Left lung (tissue), 10 donors: ENCODE results near the gene RAB33A. TPM values are rescaled to one million over a fixed set of nuclear protein-coding genes. Genes with fewer than 3 reads are reported as not detected.
A peak's percentile ranks its signal among the peaks of the same experiment; 100 is the strongest.

Source experiments
- ATAC-seq: fragments of 200-7000 bp; cut with Tn5 transposase; one replicate; pipeline ENCODE4 v1.9.1; 2020; ENCODE audit warnings: moderate library complexity
- DNase-seq, 4 donors: peaks; one replicate each; pipeline ENCODE4 v3.0.0-alpha.2; 2013 to 2020
- H3K27ac ChIP-seq, 2 donors: fragments of 200-600 bp; sonication (generic) in 1 of 2; one replicate each; pipeline versions ENCODE4 v1.5.0 to v1.8.0; 2020 to 2021
- H3K27me3 ChIP-seq, 2 donors: fragments of 200-600 bp; sonication (generic) in 1 of 2; one replicate each; pipeline versions ENCODE4 v1.5.0 to v1.8.0; 2020 to 2021
- H3K36me3 ChIP-seq, 2 donors: fragments of 200-600 bp; sonication (generic) in 1 of 2; one replicate each; pipeline versions ENCODE4 v1.5.0 to v1.8.0; 2020 to 2021
- H3K4me1 ChIP-seq, 2 donors: fragments of 200-600 bp; one replicate each; pipeline ENCODE4 v1.8.0; 2021
- H3K4me3 ChIP-seq, 2 donors: fragments of 200-600 bp; sonication (generic) in 1 of 2; one replicate each; pipeline versions ENCODE4 v1.5.0 to v1.8.0; 2020 to 2021; ENCODE audit warnings: mild to moderate bottlenecking in 1 of 2
- H3K9me3 ChIP-seq, 2 donors: fragments of 200-600 bp; sonication (generic) in 1 of 2; one replicate each; pipeline versions ENCODE4 v1.5.0 to v1.8.0; 2020 to 2021
- intact Hi-C, 2 donors: fragments of 100-400 bp; cut with DNase I; formaldehyde crosslinking; loops; one replicate each; pipeline versions ENCODE4 v1.11.2 to v1.14.2; 2022
- polyA plus RNA-seq, 6 donors: library from polyadenylated mRNA; unstranded; fragments of 120-200 nt; gene quantifications; one replicate each; pipeline ENCODE4 v1.2.1, GENCODE V29; 2013; ENCODE audit not compliant: insufficient read length in 6 of 6
- total RNA-seq, 2 donors: library from RNA; stranded (reverse); fragmentation: NEBNext Ultra II Directional; extraction: Animal tissue kit (Norgen Biotek cat#: 25700); gene quantifications; one replicate each; pipeline ENCODE4 v1.2.1, GENCODE V29; 2021
- TF ChIP-seq, protein P1 (sequence below), 2 donors: fragments of 200-600 bp; sonication (generic) in 1 of 2; IDR thresholded peaks; one replicate each; pipeline versions ENCODE4 v1.5.0 to v1.8.0; 2021; ENCODE audit warnings: antibody characterized with exemption in 2 of 2
- donor health status: DM: no; HTN: yes; CAD: no.
- donor health status: DM: no; HTN: no; CAD: no.

RAB33A gene
- total and polyA plus RNA-seq, 8 donors: 0.44 to 1.4 (median 0.73) TPM

DNA sequence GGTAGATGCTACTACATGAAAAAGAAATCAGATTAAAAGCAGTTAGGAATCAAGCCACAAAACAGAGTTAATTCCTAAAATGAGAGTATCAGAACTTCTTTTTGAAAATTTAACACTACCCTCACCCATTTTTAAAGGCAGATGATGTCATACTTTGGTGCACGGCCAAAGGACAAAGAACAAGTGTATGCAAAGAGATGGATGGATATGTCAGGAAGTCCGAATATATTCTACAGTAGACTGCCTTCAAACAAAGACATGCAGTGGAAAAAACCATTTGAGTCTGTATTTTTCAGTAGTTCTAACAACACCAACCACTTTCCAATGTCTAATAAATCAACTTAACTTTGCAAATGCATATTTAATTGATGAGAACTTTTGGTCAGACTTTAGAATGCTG, 8.4 kb upstream of the RAB33A start:
- Histone ChIP-seq H3K36me3 (no peaks in the 10 kb centered on the region), H3K27ac (no peak overlapping the region), H3K27me3 (no peaks in the 10 kb centered on the region), H3K9me3 (no peaks in the 10 kb centered on the region), H3K4me3 (no peak overlapping the region), H3K4me1 (peaks cover 0 to 8% of the 10 kb centered on the region in 2 donors)
- intact Hi-C loops: no loop called here
- TF ChIP-seq, protein P1, sequence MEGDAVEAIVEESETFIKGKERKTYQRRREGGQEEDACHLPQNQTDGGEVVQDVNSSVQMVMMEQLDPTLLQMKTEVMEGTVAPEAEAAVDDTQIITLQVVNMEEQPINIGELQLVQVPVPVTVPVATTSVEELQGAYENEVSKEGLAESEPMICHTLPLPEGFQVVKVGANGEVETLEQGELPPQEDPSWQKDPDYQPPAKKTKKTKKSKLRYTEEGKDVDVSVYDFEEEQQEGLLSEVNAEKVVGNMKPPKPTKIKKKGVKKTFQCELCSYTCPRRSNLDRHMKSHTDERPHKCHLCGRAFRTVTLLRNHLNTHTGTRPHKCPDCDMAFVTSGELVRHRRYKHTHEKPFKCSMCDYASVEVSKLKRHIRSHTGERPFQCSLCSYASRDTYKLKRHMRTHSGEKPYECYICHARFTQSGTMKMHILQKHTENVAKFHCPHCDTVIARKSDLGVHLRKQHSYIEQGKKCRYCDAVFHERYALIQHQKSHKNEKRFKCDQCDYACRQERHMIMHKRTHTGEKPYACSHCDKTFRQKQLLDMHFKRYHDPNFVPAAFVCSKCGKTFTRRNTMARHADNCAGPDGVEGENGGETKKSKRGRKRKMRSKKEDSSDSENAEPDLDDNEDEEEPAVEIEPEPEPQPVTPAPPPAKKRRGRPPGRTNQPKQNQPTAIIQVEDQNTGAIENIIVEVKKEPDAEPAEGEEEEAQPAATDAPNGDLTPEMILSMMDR (IDR thresholded peaks at IDR 0.05): no peak
- DNase-seq (no peak), ATAC-seq (no peak)

DNA sequence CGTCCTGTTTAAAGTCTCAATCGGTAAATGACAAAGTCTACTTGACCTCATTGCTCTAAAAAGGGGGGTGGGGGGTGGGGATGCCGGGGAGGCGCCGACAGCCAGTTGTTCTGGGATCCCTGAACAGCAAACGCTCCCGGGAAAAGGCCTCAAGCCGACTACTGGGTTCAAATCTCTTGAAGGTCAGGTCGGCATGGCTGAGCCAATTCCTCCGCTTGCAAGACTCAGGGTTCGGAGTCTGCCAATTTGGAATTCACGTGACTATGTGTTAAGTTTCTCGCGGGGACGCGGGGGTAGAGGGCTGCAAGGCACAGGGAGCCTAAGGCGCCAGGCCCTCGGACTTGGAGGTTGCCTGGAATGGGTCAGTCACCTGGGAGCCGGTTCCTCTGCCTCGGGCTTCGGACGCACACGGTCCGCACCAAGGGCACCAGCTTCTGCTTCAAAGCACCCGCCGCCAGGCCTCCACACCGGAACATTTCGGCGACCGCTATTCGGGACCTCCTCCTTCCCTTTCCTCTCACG, 6.5 kb upstream of the RAB33A start:
- ATAC-seq (peak; percentile 53), DNase-seq (peak in 1 of 4 donors; percentile 26)
- TF ChIP-seq, protein P1 (IDR thresholded peaks at IDR 0.05): no peak
- peaks cover 0 to 8% of the 10 kb centered on the region in 2 donors for H3K4me1 ChIP-seq
- peak overlapping the region; percentile 36 to 58 for H3K4me3 ChIP-seq
- intact Hi-C loops: no loop called here
- H3K27me3 ChIP-seq: no peaks in the 10 kb centered on the region
- peak overlapping the region; percentile 90 to 91 for H3K27ac ChIP-seq
- H3K9me3 ChIP-seq: no peaks in the 10 kb centered on the region
- H3K36me3 ChIP-seq: no peaks in the 10 kb centered on the region

DNA sequence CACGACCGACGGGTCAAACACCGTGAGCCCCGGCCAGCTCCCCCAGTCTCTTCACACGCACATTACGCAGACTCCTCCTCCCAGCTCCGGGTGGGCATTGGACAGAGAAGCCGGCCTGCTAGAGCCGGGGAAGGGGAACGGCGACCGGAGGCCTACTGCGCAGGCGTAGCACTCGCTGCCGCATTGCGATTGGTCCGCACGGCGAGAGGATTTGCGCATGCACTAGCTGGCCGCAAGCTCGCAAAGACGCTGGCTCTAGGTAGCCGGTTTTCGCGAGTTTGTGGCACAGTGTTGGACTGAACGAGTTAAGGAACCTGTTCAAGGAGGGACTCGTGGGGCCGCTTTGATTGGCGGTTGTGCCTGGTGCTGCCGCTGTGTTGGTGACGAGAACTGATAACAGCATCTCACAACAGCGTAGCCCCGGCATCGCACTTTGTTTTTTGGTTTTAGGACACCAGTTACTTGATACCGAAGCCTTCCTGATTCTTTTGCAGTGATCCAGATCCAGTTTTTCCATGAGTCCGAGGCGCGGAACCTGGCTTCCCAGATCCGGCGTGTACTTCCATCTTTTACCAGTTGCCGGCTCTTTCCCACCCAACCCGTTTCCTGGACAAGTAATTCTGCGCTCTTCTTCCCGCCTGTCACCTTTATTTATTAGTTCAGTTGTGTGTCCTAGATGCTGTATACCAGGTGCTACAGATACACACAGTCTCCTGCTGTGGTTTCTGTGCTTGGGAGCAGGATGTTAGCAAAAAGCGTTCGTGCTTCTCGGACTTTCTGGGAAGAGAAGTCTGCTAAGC, 5.9 kb upstream of the RAB33A start, which contains the start of gene AIFM1:
AIFM1 (minus strand) TSS at position 139 of the 800 bp plus-strand sequence. CDS start 185 bp downstream, outside the sequence.
- H3K36me3 ChIP-seq: no peaks in the 10 kb centered on the region
- H3K4me1 ChIP-seq: peaks cover 0 to 8% of the 10 kb centered on the region in 2 donors
- TF ChIP-seq, protein P1 (IDR thresholded peaks at IDR 0.05): no peak
- H3K4me3 ChIP-seq: peak within 1 kb of the TSS; percentile 36 to 58
- H3K9me3 ChIP-seq: no peaks in the 10 kb centered on the region
- peak; percentile 88 to 95 (median 94) for DNase-seq
- no peaks in the 10 kb centered on the region for H3K27me3 ChIP-seq
- intact Hi-C loops: no loop called here
- peak; percentile 97 for ATAC-seq
- H3K27ac ChIP-seq: peak within 1 kb of the TSS; percentile 90 to 91

DNA sequence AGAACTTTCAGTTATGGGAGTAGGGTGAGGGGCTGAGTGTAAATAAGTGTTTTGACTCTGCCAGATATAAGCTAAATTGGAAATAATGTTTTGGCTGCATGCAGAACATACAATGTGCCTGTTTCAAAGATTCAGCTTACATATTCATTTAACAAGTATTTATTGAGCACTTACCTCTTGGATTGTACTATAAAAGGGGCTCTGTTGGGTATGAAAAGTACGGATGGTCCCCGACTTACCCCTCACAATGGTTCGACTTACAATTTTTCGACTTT, 5.3 kb upstream of the RAB33A start:
- Histone ChIP-seq H3K27me3 (no peaks in the 10 kb centered on the region), H3K27ac (peak overlapping the region; percentile 90 to 91), H3K4me3 (peak overlapping the region; percentile 36 to 58), H3K4me1 (peaks cover 0 to 8% of the 10 kb centered on the region in 2 donors), H3K36me3 (no peaks in the 10 kb centered on the region), H3K9me3 (no peaks in the 10 kb centered on the region)
- ATAC-seq (no peak), DNase-seq (no peak)
- intact Hi-C loops: no loop called here
- TF ChIP-seq, protein P1 (IDR thresholded peaks at IDR 0.05): no peak

DNA sequence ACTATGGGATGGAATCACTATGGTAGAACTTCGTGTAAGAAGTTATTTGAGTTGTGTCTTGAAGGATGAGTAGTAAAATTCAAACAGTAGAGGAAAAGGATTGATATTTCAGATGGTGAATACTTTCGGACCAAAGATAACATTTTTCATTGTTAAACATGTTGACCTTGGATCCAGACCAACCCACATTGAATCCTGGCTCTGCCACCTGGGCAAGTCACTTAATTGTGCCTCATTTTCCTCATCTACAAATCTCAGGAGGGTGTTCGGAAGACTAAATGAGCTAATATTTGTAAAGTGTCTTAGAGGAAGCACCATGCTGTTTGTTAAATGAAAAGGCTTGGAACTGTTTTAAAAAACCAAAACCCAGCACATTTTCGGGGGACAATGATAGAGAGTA, 4.7 kb upstream of the RAB33A start:
- H3K4me3 ChIP-seq: peak overlapping the region in 1 of 2 donors; percentile 58
- intact Hi-C loops: no loop called here

More for the DNA sequence above, 4.7 kb upstream of the RAB33A start:
- DNase-seq (no peak), ATAC-seq (no peak)
- peaks cover 0 to 10% of the 10 kb centered on the region in 2 donors for H3K4me1 ChIP-seq
- H3K27me3 ChIP-seq: no peaks in the 10 kb centered on the region
- H3K36me3 ChIP-seq: no peaks in the 10 kb centered on the region
- H3K9me3 ChIP-seq: no peaks in the 10 kb centered on the region
- TF ChIP-seq, protein P1 (IDR thresholded peaks at IDR 0.05): no peak
- H3K27ac ChIP-seq: no peak overlapping the region
